ENCODE measurements around the gene C1QL4.

DNA sequence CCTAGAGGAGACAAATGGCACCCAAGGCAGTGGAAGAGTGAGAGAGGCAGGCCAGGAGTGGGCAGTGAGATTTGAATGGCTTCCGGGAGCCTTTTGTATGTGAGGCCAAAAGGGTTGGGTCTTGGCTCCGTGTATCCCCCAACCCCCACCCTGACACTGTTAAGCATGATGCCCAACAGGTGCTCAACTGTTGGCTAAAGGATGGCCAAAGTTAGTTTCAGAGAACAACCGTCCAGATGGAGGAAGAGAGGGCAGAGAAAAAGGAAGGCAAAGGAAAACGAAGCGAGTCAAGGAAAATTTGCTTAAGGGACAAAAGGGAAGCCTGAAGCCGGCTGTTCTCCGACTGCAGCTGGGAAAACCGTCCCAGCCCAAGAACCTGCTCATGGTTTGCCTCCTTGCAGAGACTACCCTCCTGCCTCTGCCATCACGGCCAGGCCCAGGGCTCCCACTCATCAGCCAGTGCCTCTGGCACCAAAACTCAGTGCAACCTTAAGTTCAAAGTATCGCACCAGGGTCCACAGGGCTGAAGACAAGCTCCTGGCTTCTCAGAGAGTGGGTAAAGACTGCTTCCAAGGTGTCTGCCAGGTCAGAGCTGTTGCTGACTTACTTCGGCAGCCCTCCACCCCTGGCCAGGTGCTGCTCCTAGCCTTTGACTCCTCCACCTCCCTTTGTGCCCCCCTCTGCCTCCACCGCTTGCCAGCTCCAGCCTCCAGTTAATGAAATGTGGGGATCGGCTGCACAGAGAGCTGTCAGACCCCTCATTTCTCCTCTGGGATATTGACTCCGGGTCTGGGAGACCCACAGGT is 4.2 kb upstream of the C1QL4 start:
- TF ChIP-seq, protein P1, sequence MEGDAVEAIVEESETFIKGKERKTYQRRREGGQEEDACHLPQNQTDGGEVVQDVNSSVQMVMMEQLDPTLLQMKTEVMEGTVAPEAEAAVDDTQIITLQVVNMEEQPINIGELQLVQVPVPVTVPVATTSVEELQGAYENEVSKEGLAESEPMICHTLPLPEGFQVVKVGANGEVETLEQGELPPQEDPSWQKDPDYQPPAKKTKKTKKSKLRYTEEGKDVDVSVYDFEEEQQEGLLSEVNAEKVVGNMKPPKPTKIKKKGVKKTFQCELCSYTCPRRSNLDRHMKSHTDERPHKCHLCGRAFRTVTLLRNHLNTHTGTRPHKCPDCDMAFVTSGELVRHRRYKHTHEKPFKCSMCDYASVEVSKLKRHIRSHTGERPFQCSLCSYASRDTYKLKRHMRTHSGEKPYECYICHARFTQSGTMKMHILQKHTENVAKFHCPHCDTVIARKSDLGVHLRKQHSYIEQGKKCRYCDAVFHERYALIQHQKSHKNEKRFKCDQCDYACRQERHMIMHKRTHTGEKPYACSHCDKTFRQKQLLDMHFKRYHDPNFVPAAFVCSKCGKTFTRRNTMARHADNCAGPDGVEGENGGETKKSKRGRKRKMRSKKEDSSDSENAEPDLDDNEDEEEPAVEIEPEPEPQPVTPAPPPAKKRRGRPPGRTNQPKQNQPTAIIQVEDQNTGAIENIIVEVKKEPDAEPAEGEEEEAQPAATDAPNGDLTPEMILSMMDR (IDR thresholded peaks at IDR 0.05), result no peak
- no peak for TF ChIP-seq POLR2AphosphoS5 (IDR thresholded peaks at IDR 0.05)
- no peak for TF ChIP-seq POLR2A (IDR thresholded peaks at IDR 0.05)
- no peak for TF ChIP-seq EP300 (IDR thresholded peaks at IDR 0.05)
